HG03280 (cell line): ENCODE results near the gene ARMC3.
A peak's percentile ranks its signal among the peaks of the same experiment; 100 is the strongest.

Experiments used
- ATAC-seq: cut with Tn5 transposase; IDR thresholded peaks from one replicate; pipeline ENCODE4 v1.9.1; 2021; ENCODE audit warnings: mild to moderate bottlenecking, moderate library complexity; ENCODE audit not compliant: unreplicated experiment

Gene ARMC3

DNA sequence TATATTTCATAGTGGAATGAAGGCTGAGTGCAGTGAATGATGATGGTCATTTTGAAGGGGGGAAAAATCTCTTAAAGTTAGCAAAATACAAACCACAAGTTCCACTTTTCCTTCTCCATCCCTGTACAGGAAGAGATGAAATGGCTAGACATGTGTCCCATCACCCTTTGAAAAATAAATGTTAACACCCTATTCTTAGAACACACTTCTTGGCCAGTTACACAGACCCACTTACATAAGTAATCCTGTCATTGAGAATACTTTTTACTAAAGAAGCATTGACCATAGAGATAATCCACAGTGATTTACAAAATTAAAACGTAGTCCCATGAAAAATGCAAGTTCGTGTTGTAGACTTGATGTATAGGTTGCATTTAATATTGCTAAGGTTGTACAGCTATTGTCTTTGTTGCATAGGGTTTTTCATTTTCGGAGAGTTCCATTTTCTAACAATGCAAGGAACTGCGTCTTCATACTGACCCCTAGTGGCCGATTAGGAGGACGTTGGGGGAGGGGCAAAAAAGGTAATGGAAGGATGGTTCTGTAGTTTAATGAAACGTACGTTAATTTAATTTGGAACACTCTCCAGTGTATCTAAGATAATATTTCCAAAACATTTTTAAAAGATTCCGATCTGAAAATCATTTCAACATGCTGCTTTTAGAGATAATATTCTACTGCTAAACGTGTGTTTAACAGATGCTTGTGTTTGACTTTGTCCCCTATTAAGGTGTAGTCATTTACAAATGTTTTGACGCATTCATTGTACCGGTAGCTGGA, 60.9 kb downstream of the ARMC3 start:
- no peak for ATAC-seq

DNA sequence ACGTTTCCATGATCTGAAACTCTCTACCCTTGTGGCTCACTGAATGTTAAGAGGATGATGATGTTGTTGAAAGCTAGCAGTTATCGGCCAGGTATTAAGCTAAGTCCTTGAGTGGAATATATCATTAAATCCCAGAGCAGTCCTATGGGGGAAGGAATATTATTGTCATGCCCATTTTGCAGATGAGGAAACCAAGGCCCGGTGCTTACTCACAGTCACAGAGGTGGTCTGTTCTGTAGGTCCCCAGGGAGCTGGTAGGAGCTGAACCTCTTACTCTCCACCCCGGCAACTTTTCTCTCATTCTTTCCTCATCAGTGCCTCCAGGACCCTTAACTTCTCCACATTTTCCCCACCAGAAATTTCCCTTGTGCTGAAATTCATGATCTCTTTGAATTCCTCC, 62.6 kb downstream of the ARMC3 start:
- ATAC-seq, result no peak

DNA sequence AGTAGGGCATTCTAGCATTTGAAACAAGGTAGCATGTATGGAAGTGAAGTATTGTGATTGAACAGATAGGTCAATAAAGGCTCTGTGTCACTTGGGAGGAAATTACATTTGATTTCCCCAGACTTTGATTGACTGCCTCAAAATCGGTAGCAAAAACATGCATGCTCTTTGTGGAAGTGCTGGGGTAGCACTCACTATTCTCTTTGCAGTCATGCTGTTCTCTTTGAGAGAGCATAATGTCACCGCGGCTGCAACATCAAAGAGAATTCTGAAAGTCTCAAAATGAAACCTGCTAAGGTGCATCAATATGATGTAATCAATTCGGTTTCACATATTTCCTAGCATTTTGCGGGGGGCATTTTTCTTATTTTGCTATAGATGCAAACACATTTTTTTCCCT, 64.2 kb downstream of the ARMC3 start:
- ATAC-seq, result peak; percentile 75

DNA sequence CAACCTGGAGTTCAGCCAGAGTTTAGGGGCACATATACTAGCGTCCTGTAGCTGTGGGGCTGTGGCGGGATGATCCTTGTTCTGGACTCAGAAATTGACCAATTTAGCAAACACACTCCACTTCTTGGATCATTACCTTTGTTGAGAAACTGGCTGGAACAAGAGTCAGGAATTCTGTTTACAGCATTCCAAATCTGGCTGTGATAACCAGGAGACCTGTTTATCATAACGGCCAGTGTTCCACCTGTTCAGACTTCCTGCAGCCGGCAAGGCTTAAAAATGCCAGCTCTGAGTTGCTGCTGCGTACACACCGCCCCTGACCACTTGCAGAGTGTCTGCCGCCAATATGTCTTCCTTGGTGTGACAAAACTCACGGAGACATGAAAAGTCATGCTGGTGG, 64.8 kb downstream of the ARMC3 start:
- ATAC-seq, result no peak

DNA sequence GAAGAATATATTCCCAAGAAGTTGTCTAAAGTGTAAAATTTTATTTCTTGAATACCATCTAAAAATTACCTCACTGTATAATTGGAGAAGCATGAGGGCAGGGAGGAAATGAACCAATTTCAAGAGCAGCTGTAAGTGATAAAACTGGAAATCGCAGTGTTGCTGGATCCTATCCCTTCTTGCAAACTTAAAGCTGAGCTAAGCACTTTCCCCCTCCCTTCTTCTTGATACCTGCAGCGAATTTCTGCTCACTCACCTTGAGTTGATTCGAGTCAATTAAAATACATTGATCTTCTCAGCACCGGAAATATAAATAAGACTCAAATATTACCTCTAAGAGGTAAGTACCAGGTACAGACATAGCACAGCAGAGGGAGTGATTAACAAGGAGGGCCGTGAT, 65.5 kb downstream of the ARMC3 start:
- no peak for ATAC-seq

DNA sequence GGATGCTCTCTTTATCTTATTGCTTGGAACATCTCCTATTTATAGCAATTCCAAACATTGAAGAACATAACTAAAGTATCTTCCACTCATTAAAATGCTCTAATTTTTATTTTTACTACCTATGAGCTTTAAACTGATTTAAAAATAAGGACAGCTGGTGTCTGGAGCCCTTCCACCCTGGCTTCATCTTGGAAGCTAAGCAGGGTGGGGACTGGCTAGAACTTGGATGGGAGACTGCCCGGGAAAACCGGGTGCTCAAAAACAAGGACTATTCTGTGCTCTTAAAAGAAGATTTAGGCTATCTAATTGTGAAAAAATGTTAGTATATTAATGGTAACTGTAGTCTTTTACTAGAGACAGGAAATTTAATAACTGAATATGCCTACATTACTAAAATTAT, 69.2 kb downstream of the ARMC3 start:
- no peak for ATAC-seq

DNA sequence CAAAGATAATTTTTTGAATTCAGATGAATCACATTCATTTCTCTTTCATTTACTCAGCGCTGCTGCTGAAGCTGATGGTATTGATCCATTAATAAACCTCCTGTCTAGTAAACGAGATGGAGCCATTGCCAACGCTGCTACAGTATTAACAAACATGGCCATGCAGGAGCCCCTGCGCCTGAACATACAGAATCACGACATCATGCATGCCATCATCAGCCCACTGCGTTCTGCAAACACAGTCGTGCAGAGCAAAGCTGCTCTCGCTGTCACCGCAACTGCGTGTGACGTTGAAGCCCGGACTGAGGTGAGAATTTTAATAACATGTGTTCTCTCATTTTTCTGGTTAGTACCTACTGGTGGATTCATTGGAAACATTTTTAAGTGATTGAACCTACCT, 70.2 kb downstream of the ARMC3 start:
- no peak for ATAC-seq

DNA sequence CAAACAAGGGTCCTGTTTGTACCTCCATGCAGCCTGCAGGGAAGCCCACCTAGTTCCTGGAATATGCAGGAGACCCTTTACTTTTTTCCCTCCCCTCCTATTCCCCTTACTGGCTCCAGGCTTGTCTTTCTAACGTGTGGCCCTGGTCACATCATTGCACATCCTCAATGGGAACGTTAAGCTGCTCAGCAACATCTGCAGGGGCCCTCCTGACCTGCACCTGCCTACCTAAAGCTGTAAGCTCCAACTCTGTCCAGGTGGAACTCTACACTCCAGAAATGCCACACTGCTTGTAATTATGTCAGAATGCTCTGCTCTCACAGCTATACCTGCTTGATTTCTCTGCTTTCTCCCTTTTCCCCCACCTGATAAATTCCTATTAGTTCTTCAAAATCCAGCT, 72.1 kb downstream of the ARMC3 start:
- no peak for ATAC-seq

DNA sequence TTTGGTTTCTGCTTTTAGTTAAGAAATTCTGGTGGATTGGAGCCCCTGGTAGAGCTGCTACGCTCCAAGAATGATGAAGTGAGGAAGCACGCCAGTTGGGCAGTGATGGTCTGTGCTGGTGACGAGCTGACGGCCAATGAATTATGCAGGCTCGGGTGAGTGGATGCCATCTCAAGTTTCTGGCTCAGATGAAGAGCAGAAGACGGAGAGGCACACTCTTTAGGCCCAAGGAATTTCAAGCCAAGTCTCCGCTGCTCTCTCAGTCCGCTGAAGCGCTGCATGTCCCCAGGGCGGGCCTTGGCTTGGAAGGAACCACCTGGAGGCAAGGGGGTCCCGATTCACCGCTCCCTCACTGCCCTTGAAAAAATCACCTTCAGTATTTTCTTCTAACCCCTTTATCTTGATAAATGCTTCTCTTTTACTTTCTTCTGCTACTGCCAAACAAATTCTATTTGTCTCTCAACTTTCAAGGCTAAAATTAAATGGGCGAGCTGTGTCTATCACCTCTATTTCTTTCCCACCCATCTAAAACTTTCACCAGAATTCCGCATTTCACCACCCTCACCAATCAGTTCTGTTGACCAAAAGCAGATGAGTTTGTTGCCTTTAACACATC, 74.2 kb downstream of the ARMC3 start:
- no peak for ATAC-seq

DNA sequence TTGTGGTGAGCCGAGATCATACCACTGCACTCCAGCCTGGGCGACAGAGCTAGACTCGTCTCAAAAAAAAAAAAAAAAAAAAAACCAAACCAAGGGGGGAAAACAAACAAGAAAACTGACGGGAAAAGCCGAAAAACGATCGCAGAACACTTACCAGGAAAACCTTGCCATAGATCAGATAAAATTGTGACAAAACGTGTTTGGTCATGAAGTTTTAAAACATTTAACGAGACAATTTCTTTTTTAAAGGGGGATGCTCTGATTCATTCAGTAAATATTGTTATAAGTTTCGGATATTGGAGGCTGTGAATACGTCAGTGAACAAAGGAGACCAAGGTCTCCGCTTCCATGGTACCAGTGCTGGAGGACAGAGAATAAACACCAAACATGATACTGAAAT, 77.3 kb downstream of the ARMC3 start:
- ATAC-seq, result no peak

DNA sequence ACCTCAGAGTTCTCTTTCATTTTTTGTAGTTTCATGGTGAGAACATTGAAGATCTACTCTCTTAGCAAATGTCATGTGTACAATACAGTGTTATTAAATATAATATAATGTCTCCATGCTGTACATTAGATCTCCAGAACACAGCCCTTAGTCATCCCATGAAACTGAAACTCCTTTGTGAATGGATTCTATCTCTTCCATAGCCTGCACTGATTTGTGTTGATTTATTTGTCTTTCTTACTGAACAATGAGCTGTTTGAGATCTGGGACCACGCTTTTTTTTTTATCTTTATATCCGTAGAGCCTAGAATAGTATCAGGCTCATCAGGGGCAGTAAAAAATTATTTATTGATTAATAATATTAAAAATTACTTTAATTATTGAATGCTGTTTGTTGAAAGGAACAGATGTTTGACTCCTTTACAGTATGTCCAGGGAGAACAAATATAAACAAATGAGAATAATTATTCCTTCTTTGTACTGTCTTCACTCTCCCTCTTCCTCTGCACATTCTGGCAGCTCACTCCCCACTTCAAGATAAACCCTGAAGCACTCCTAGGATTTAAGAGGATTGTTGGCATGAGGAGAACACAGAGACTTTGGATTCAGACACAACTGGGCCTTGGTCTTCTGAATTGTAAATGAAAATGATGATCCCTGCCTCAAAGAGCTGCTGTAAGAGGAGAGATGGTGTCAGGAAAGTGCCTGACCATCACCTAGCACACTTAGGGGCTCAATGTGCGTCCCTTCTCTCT, 85.9 kb downstream of the ARMC3 start:
- no peak for ATAC-seq

DNA sequence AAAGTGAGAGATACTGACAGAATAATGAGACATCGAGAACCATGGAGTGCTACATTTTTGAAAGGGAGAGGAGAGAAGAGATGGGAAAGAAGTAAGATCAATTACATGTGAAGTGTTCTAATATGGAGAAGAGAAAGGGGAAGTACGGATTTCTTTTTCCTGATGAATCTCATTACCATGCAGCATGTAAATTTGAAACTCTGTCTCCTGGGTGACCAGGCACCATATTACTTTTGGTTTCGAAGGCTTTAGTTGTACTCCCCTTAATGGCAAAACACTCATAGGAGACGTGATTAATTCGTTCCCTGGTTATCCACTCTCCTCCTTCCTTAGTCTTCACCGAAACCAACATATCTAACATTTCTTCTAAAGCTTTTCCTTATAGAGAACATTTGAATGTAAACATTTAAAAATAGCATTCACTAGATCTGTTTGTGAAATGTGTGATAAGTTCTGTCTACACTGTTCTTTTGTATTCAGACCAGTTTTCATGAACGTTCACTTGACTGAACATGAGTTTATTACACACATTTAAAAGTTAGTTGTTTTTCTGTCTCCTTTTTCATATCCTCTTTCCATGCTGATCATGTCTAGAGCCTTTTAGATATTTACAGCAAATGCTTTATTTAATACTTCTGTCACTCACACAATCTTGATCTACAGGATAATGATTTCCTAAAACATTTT, 87.3 kb downstream of the ARMC3 start:
- peak; percentile 98 for ATAC-seq

DNA sequence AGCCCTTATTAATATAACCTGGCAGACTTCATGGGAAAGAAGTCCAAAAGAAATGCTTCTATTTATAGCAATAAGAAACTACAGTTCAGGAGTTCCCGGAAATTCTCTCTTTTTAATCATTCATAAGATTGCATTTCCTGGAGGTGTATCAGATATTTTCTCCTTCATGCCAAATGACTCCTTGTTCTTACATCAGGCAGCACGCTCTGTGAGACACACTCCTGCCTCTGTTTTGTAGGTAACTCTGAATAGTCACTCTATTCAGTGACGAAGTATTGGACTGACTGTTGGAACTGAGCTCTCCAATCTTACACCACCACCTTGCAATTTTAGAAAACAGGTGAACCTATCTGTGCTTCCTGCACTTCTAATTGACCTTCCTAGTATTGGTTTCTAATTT, 88.8 kb downstream of the ARMC3 start:
- ATAC-seq, result no peak

DNA sequence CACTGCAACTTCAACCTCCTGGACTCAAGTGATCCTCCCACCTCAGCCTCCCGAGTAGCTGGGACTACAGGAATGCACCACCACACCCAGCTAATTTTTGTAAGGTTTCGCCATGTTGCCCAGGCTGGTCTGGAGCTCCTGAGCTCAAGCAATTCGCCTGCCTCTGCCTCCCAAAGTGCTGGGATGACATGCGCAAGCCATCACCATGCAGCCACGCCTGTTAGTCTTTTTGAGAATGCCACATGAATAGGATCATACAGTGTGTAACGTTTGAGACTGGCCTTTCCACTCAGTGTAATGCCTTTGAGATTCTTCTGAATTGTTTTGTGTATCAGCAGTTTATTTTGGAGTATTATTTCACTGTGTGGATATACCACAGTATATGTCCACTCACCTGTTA, 91.8 kb downstream of the ARMC3 start:
- no peak for ATAC-seq

DNA sequence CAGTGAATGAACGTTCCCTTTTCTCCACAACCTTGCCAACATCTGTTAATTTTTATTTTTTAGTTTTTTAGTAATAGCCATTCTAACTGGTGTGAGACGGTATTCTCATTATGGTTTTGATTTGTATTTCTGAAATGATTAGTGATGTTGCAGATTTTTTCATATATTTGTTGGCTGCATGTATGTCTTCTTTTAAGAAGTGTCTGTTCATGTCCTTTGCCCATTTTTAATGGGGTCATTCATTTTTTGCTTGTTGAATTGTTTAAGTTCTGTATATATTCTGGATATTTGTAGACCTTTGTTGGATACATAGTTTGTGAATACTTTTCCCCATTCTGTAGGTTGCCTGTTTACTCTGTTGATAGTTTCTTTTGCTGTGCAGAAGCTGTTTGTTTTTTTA, 93.6 kb downstream of the ARMC3 start:
- ATAC-seq, result no peak

DNA sequence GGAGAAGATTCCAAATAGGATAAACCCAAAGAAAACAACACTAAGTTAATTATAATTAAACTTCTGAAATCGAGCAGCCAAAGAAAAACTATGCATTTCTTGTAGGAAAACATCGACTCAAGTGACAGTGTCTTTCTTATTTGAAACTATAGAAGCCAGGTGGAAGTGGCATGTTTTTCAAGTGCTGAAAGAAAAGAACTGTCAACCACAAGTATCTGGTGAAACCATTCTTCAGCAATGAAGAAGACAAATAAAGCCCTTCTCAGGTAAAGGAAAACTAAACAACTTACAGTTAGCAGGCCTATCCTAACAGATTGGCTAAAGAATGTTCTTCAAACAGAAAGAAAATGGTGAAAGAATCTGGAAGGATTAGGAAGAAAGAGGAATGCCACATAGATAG, 96.1 kb downstream of the ARMC3 start:
- no peak for ATAC-seq

DNA sequence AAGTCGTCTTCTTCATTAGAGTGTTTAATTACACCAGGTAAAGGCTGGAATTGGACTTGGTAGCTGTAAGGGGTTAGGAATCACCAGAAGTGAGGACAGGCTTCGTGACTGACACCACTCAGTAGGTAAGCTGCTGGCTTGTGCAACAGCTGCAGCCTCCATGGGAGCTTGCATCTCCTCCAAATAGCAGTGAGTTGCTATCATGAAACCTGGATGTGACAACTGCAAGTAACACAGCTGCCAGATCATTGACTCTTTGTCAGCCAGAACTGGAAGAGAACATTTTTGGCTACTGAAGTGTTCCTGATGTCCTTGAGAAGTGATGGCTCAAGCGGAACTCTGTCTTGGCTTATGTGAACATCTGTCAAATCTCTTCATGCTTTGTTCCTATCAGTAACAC, 103.5 kb downstream of the ARMC3 start:
- ATAC-seq, result no peak

DNA sequence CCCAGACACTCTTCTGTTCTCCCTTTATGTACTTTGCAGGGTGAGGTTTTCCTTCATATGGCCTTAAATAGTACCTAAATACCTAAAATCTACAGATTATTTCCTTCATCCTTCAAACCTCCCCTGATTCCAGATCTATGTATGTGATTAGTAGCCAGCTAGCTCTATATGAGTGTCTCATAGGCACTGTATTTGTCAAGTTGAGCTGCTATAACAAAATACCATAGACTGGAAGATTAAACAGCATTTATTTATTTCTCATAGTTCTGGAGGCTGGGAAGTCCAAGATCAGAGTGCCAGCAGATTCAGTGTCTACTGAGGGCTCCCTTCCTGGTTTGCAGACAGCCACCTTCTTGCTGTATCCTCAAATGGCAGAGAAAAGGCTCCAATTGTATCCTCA, 106.9 kb downstream of the ARMC3 start:
- no peak for ATAC-seq

DNA sequence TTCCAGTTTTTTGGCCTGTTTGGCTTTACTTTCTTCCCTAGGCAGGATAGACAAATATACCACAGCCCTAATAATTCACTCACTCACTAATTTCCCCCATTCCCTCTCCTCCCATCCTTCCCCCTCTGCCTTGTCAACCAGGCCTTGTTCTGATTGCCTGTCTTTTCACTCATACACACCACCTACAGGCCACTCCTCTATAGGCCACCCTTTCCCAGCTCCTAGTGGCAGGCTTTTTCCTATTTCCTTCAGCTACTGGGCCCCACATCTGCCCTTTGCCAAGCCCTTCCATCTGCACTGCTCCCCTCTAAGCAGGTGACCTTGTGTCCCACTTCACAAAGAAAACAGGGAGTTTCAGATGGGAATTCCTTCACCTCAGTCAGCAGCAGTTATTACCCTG, 107.7 kb downstream of the ARMC3 start:
- no peak for ATAC-seq

DNA sequence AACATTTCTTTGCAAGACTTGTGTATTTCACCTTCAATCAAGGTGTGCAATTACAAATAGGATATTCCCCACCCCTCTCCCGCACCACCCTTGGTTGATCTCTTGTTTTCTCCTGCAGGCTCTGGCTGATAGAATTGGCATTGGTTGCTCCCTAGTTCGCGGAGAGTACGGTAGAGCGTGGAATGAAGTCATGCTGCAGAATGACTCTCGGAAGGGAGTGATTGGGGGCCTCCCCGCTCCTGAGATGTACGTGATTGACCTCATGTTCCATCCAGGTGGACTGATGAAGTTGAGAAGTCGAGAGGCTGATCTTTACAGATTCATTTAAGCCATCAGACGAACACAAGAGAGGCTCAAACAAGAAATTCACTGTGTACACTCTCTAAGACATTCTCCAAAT, 109.3 kb downstream of the ARMC3 start:
- no peak for ATAC-seq

DNA sequence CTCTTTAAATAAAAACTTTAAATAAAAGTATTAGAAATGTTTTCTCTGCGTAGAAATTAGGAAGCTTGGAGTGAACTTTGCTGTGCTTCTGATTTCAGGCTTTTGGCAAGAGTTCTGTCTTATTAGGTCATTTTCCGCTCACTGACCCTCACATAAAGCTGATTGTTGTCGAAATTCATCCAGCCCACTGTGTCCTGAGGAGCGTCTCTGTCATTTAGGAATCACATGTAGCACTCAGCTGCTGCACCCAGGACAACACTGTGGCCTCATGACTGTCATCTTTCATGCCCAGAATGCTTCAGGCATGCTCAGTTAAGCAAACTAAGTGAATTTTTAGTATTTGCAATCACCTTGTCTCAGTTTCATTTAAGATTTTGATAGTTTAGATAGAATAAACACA, 109.7 kb downstream of the ARMC3 start:
- ATAC-seq, result no peak

DNA sequence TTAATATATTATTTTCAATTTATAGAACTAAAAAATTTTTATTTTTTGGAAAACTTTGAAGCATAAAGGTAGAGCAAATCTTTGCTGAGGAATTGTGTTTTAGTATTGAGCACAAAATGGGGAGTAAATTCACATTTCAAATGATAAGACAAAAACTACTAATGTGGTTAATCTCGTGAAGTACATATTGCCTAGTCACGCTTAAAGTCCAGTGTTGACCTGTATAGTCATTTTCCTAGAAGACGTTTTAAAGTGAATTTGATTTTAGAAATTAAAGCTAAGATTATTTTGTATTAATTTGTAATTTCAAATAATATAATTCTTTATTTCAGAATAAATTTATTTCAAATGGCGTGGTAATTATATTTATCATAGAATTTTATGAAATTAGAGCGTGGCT, 110.3 kb downstream of the ARMC3 start:
- ATAC-seq, result no peak
